ENCODE data around the gene PDE7B. TPM values are rescaled to one million over a fixed set of nuclear protein-coding genes. Genes with fewer than 3 reads are reported as not detected.

The PDE7B gene
- total and polyA plus RNA-seq, 2 donors (not counting 1 experiment from before 2014, with no cell fraction given) = 2.6 to 7.5 TPM

GRCh38 chr6:135897087-135897486, 45.6 kb downstream of the PDE7B start:
- H3K79me2 ChIP-seq (ENCODE audit: control insufficient read depth, insufficient read depth, low read length) = no peaks in the 10 kb centered on the region
- no peaks in the 10 kb centered on the region for H3K36me3 ChIP-seq (replicated peaks in 1 of 2; ENCODE audit: control extremely low read depth in 1 of 2, control insufficient read depth in 1 of 2, extremely low read depth in 1 of 2, insufficient read depth in 2 of 2, low read length in 1 of 2)
- POLR2A ChIA-PET = interaction anchor here (0.7 kb wide), 1 partner anchor 1741 kb away, joined by 3 read pairs; no protein-coding TSS in a partner anchor
- no peaks in the 10 kb centered on the region for H4K20me1 ChIP-seq (ENCODE audit: control insufficient read depth, insufficient read depth, low read length, poor library complexity, severe bottlenecking)
- no peak for ATAC-seq (ENCODE audit: low read depth)
- DNase-seq = no peak
- no peak for TF ChIP-seq CTCF (IDR thresholded peaks at IDR 0.05)
- TF ChIP-seq EZH2 (IDR thresholded peaks at IDR 0.05; ENCODE audit: borderline replicate concordance, insufficient read depth, low read depth, low read length, poor library complexity, severe bottlenecking) = no peak
- H3K27ac Mint-ChIP-seq = no peak overlapping the region
- H3K9me3 Mint-ChIP-seq (ENCODE audit: insufficient read depth) = peaks cover 3% of the 10 kb centered on the region
- no peak overlapping the region for H3K4me3 Mint-ChIP-seq
- peaks cover 9% of the 10 kb centered on the region for H3K4me1 Mint-ChIP-seq
- H3K4me2 ChIP-seq (replicated peaks; ENCODE audit: low read depth, low read length, poor library complexity, severe bottlenecking) = no peak overlapping the region
- no peak overlapping the region for H3K27ac ChIP-seq (ENCODE audit: low read length in 2 of 2)
- no peaks in the 10 kb centered on the region for H3K27me3 ChIP-seq (replicated peaks in 1 of 4; ENCODE audit: control extremely low read depth in 1 of 4, control insufficient read depth in 3 of 4, insufficient read depth in 4 of 4, low read length in 3 of 4)
- H3K4me3 ChIP-seq (ENCODE audit: control extremely low read depth in 1 of 5, extremely low read depth in 1 of 5, insufficient read depth in 1 of 5, low read depth in 2 of 5, low read length in 4 of 5) = no peak overlapping the region
- H3K9me3 ChIP-seq (ENCODE audit: control extremely low read depth in 1 of 3, control insufficient read depth in 2 of 3, insufficient read depth in 1 of 3, low read length in 2 of 3) = no peaks in the 10 kb centered on the region
- WGBS (ENCODE audit: insufficient coverage) = no CpG with 5 or more reads among the region's 1 CpG
- CTCF ChIA-PET = interaction anchor here (1.5 kb wide), 1 partner anchor 330 kb away, joined by 3 read pairs; no protein-coding TSS in a partner anchor
- H3K9ac ChIP-seq (ENCODE audit: low read length) = no peak overlapping the region
- peaks cover 0 to 8% of the 10 kb centered on the region in 2 donors for H3K4me1 ChIP-seq (ENCODE audit: control insufficient read depth in 2 of 2, insufficient read depth in 2 of 2, low read length in 2 of 2)
- H3K27me3 Mint-ChIP-seq = no peaks in the 10 kb centered on the region
- no peak overlapping the region for H2AFZ ChIP-seq (ENCODE audit: insufficient read depth, low read depth, low read length, poor library complexity, severe bottlenecking)
- intact Hi-C loops (cut with micrococcal nuclease) = no loop called here

- ChIA-PET CTCF (interaction anchor here (0.6 to 3.2 kb wide), 3 partner anchors 8 to 1757 kb away, joined by 3 to 23 read pairs (median 6); no protein-coding TSS in a partner anchor), POLR2A (no interaction called here)
- H3K4me2 ChIP-seq (replicated peaks; ENCODE audit: low read depth, low read length, poor library complexity, severe bottlenecking) = no peak overlapping the region
- no peak overlapping the region for H3K27ac ChIP-seq (ENCODE audit: low read length in 2 of 2)
- DNase-seq (no peak), ATAC-seq (ENCODE audit: low read depth) (no peak)
- H3K79me2 ChIP-seq (ENCODE audit: control insufficient read depth, insufficient read depth, low read length) = no peaks in the 10 kb centered on the region
- H3K9ac ChIP-seq (ENCODE audit: low read length) = no peak overlapping the region
- H3K27me3 Mint-ChIP-seq = no peaks in the 10 kb centered on the region
- H3K4me1 ChIP-seq (ENCODE audit: control insufficient read depth in 2 of 2, insufficient read depth in 2 of 2, low read length in 2 of 2) = peaks cover 0 to 8% of the 10 kb centered on the region in 2 donors
- peaks cover 3% of the 10 kb centered on the region for H3K9me3 Mint-ChIP-seq (ENCODE audit: insufficient read depth)
- no peak for TF ChIP-seq CTCF (IDR thresholded peaks at IDR 0.05)
- no peak for TF ChIP-seq EZH2 (IDR thresholded peaks at IDR 0.05; ENCODE audit: borderline replicate concordance, insufficient read depth, low read depth, low read length, poor library complexity, severe bottlenecking)
- H3K4me1 Mint-ChIP-seq = peaks cover 9% of the 10 kb centered on the region
- H2AFZ ChIP-seq (ENCODE audit: insufficient read depth, low read depth, low read length, poor library complexity, severe bottlenecking) = no peak overlapping the region
- no peak overlapping the region for H3K27ac Mint-ChIP-seq
- WGBS (ENCODE audit: insufficient coverage) = 100% methylated on average over 1 of the region's 6 CpGs
- H3K36me3 ChIP-seq (replicated peaks in 1 of 2; ENCODE audit: control extremely low read depth in 1 of 2, control insufficient read depth in 1 of 2, extremely low read depth in 1 of 2, insufficient read depth in 2 of 2, low read length in 1 of 2) = no peaks in the 10 kb centered on the region
- H4K20me1 ChIP-seq (ENCODE audit: control insufficient read depth, insufficient read depth, low read length, poor library complexity, severe bottlenecking) = no peaks in the 10 kb centered on the region
- no peaks in the 10 kb centered on the region for H3K9me3 ChIP-seq (ENCODE audit: control extremely low read depth in 1 of 3, control insufficient read depth in 2 of 3, insufficient read depth in 1 of 3, low read length in 2 of 3)
- no peak overlapping the region for H3K4me3 ChIP-seq (ENCODE audit: control extremely low read depth in 1 of 5, extremely low read depth in 1 of 5, insufficient read depth in 1 of 5, low read depth in 2 of 5, low read length in 4 of 5)
- intact Hi-C loops (cut with micrococcal nuclease) = loop anchor here (10.0 kb wide), 1 partner anchor 47 kb away; the partner anchor contains the start of gene PDE7B
- no peak overlapping the region for H3K4me3 Mint-ChIP-seq
- H3K27me3 ChIP-seq (replicated peaks in 1 of 4; ENCODE audit: control extremely low read depth in 1 of 4, control insufficient read depth in 3 of 4, insufficient read depth in 4 of 4, low read length in 3 of 4) = no peaks in the 10 kb centered on the region
Observed at GRCh38 chr6:135901774-135902524, 50.4 kb downstream of the PDE7B start.
